ENCODE measurements around the gene FUNDC2.

The FUNDC2 gene

DNA sequence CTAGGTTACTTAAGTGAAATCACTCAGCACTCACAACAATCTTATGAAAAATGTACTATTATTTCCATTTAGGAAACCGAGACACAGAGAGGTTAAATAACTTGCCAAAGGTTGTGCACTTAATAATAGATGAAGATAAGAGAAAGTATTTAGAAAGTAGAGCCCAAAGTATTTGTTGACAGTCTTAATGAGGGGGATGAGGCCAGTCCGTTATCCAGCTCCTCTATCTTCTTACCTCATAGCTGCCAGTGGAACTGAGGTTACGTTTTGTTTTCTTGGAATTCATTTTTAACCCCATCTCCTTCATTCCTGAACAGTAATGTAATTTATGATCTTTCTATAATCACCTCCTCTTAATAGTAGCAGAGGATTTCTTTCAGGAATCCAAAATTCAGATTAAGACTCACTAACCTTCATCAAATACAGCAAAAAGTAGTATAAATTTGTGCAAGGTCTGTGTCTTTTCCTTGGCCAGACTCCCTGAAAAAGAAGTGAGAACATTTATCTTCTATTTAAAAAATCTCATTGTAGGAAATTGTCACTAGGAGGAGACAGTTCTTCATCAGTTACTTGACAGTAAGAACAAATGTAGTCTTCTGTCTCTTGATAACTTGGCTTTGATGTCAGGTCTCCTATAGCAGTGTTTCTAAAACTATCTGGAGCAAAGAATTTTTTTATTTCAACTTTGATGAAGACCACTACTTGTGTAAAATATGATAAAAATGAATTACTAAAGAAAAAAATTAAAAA, 39.6 kb upstream of the FUNDC2 start:
- H3K36me3 ChIP-seq (replicated peaks; ENCODE audit: low read depth, low read length): no peaks in the 10 kb centered on the region
- no peaks in the 10 kb centered on the region for H4K20me1 ChIP-seq (ENCODE audit: insufficient read depth, low read length)
- H3K9me3 ChIP-seq (ENCODE audit: insufficient read depth, low read length): no peaks in the 10 kb centered on the region
- H3K4me1 ChIP-seq (ENCODE audit: low read length): peaks cover 13% of the 10 kb centered on the region
- TF ChIP-seq EZH2phosphoT487 (IDR thresholded peaks at IDR 0.05; ENCODE audit: low read depth): no peak
- TF ChIP-seq, protein P1, sequence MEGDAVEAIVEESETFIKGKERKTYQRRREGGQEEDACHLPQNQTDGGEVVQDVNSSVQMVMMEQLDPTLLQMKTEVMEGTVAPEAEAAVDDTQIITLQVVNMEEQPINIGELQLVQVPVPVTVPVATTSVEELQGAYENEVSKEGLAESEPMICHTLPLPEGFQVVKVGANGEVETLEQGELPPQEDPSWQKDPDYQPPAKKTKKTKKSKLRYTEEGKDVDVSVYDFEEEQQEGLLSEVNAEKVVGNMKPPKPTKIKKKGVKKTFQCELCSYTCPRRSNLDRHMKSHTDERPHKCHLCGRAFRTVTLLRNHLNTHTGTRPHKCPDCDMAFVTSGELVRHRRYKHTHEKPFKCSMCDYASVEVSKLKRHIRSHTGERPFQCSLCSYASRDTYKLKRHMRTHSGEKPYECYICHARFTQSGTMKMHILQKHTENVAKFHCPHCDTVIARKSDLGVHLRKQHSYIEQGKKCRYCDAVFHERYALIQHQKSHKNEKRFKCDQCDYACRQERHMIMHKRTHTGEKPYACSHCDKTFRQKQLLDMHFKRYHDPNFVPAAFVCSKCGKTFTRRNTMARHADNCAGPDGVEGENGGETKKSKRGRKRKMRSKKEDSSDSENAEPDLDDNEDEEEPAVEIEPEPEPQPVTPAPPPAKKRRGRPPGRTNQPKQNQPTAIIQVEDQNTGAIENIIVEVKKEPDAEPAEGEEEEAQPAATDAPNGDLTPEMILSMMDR (IDR thresholded peaks at IDR 0.05; ENCODE audit: low read depth, low read length): peak; percentile 31
- no peak overlapping the region for H2AFZ ChIP-seq (ENCODE audit: low read depth, low read length)
- no peaks in the 10 kb centered on the region for H3K79me2 ChIP-seq (ENCODE audit: low read length)
- H3K27ac ChIP-seq (ENCODE audit: low read length): no peak overlapping the region
- no peak overlapping the region for H3K4me2 ChIP-seq (ENCODE audit: low read length)
- H3K4me3 ChIP-seq (ENCODE audit: low read length): no peak overlapping the region
- H3K27me3 ChIP-seq (ENCODE audit: low read depth, low read length): no peaks in the 10 kb centered on the region
- H3K9ac ChIP-seq (ENCODE audit: low read length): no peak overlapping the region

DNA sequence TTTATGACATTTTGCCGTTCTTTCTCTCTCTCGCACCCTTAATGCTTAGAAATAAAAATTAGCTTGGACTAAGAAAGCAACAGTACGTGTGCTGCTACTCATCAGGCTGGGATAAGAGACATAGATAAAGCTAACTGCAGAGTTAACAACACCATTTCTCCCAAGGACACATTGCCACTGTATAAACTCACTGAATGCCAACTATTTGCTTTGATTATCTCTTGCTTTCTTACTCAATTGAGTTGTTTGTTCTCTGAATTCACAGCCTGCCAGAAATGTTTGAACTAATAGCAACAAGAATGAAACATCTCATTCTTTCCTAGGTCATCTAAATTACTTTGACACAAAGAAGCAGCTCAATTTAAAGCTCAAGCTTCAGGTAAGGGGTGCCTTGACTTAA, 38.7 kb upstream of the FUNDC2 start:
- Histone ChIP-seq H3K4me2 (ENCODE audit: low read length) (no peak overlapping the region), H3K79me2 (ENCODE audit: low read length) (no peaks in the 10 kb centered on the region), H3K9ac (ENCODE audit: low read length) (no peak overlapping the region), H3K4me1 (ENCODE audit: low read length) (peaks cover 13% of the 10 kb centered on the region), H3K4me3 (ENCODE audit: low read length) (no peak overlapping the region), H4K20me1 (ENCODE audit: insufficient read depth, low read length) (no peaks in the 10 kb centered on the region), H3K36me3 (replicated peaks; ENCODE audit: low read depth, low read length) (no peaks in the 10 kb centered on the region), H3K27me3 (ENCODE audit: low read depth, low read length) (no peaks in the 10 kb centered on the region), H3K27ac (ENCODE audit: low read length) (no peak overlapping the region), H3K9me3 (ENCODE audit: insufficient read depth, low read length) (no peaks in the 10 kb centered on the region), H2AFZ (ENCODE audit: low read depth, low read length) (no peak overlapping the region)
- no peak for TF ChIP-seq EZH2phosphoT487 (IDR thresholded peaks at IDR 0.05; ENCODE audit: low read depth)
- TF ChIP-seq, protein P1 (IDR thresholded peaks at IDR 0.05; ENCODE audit: low read depth, low read length): no peak

DNA sequence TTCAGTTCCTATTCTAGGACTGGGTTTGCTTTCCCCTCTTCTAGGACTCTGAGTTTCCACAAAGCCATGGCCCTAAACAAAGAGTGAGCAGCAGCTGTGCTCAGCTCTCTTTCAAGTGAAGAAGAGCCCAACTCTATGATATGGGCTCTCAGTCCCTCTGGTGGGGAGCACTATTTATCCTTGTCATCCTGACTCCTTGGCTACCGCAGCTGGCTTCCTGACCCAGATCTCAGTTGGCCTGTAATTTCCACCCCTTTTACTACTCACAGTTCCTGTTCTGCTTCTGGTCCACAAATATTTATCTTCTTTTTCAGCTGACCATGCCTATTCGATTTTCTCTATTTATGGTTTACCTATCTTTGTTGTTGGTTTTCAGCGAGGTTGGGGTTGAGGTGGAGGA, 37.9 kb upstream of the FUNDC2 start:
- Histone ChIP-seq H3K9ac (ENCODE audit: low read length) (no peak overlapping the region), H4K20me1 (ENCODE audit: insufficient read depth, low read length) (no peaks in the 10 kb centered on the region), H3K4me3 (ENCODE audit: low read length) (no peak overlapping the region), H3K36me3 (replicated peaks; ENCODE audit: low read depth, low read length) (no peaks in the 10 kb centered on the region), H3K4me2 (ENCODE audit: low read length) (no peak overlapping the region), H3K9me3 (ENCODE audit: insufficient read depth, low read length) (no peaks in the 10 kb centered on the region), H2AFZ (ENCODE audit: low read depth, low read length) (no peak overlapping the region), H3K79me2 (ENCODE audit: low read length) (no peaks in the 10 kb centered on the region), H3K4me1 (ENCODE audit: low read length) (peaks cover 11% of the 10 kb centered on the region), H3K27ac (ENCODE audit: low read length) (no peak overlapping the region), H3K27me3 (ENCODE audit: low read depth, low read length) (no peaks in the 10 kb centered on the region)
- TF ChIP-seq, protein P1 (IDR thresholded peaks at IDR 0.05; ENCODE audit: low read depth, low read length): no peak
- TF ChIP-seq EZH2phosphoT487 (IDR thresholded peaks at IDR 0.05; ENCODE audit: low read depth): no peak

DNA sequence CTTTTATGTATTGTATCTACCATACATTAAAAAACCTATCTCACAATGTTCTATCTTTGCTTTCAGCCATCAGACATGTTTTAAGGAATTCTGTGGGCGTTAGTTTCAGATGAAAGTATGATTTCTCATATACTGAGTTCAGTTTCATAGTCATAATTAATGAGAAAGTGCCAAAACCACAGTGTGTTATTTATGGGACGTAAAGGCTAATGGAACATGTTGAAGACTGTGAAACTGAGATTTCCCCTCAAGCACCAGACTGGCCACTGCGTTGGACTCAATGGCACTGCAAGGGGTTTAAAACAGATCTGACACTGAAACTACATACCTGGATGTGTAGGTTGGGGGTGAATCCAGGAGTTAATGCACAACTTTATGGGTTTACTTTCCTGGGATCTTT, 36.1 kb upstream of the FUNDC2 start:
- H3K4me2 ChIP-seq (ENCODE audit: low read length): no peak overlapping the region
- no peaks in the 10 kb centered on the region for H3K9me3 ChIP-seq (ENCODE audit: insufficient read depth, low read length)
- H3K36me3 ChIP-seq (replicated peaks; ENCODE audit: low read depth, low read length): no peaks in the 10 kb centered on the region
- H3K4me3 ChIP-seq (ENCODE audit: low read length): no peak overlapping the region
- no peaks in the 10 kb centered on the region for H4K20me1 ChIP-seq (ENCODE audit: insufficient read depth, low read length)
- H3K79me2 ChIP-seq (ENCODE audit: low read length): no peaks in the 10 kb centered on the region
- H3K4me1 ChIP-seq (ENCODE audit: low read length): no peaks in the 10 kb centered on the region
- H2AFZ ChIP-seq (ENCODE audit: low read depth, low read length): no peak overlapping the region
- no peak overlapping the region for H3K27ac ChIP-seq (ENCODE audit: low read length)
- H3K9ac ChIP-seq (ENCODE audit: low read length): no peak overlapping the region
- no peaks in the 10 kb centered on the region for H3K27me3 ChIP-seq (ENCODE audit: low read depth, low read length)
- TF ChIP-seq, protein P1 (IDR thresholded peaks at IDR 0.05; ENCODE audit: low read depth, low read length): no peak
- no peak for TF ChIP-seq EZH2phosphoT487 (IDR thresholded peaks at IDR 0.05; ENCODE audit: low read depth)

Measured in OCI-LY3 (cell line).